ENCODE data around the gene JAG2.

Gene JAG2

DNA sequence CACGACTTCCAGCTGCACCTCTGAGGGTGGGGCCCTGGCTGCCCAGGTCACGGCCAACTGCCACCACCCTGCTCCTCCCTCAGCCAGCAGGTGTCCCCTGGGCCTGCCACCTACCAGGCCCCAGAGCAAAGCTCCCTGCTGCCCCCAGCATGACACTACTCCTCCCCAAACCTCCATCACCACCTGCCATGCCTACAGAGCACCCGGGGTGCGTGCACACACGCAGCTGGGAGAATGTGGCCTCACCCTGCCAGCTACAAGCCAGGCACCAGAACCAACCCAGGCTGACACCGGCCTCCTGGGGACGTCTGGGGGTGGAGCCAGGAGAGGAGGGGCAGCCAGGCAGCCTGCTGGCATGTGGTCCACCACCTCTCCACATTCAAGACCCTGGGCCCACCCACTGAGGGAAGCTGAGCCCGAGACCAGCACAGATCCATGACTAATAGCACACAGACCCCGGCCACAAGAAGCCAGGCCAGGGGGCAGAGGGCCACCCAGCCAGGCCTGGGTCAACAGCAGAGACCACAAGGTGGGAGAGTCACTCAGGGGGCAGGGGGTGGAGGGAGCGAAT lies 3.4 kb downstream of the JAG2 start:
- no peak for DNase-seq (ENCODE audit: low read depth)

DNA sequence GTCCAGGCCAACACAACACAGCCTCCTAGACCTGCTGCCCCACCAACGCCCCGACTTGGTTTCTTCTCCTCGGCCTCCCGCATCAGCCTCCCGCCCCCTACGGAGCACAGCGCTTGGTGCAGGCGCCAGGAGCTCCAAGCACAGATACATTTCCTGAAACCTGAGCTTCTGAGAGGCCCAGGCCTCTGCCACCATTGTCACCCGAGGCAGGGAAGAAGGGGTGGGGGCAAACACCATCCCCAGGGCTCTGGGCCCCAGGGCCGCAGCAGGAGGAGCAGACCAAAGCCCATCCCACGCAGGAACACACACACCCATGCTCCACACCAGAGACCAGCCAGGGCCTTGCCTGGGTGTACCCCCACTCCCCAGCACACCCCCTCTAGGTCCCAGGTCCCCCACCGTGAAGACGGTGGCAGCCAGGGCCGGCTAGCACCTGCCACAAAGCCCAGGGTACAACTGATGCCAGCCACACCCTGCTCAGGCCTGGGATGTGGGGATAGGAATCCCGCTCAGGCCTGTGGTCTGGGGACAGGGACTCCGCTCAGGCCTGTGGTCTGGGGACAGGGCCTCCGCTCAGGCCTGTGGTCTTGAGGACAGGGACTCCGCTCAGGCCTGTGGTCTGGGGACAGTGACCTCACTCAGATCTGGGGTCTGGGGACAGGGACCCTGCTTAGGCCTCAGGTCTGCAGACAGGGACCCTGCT lies 5.4 kb downstream of the JAG2 start:
- DNase-seq (ENCODE audit: low read depth), result no peak

DNA sequence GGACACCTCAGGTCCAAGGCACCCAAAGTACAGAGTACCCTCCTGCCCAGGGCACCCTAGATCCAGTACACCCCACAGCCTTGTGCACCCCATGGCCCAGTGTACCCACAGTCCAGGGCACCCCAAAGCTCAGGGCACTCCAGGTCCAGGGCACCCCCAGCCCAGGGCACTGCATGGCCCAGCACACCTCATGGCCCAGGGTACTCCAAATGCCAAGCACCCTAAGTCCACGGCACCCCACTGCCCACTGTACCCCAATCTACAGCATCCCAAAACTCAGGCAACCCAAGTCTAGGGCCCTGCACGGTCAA lies 6.0 kb downstream of the JAG2 start:
- no peak for DNase-seq (ENCODE audit: low read depth)

GRCh38 chr14:105161964-105162668 lies 6.5 kb downstream of the JAG2 start:
- DNase-seq (ENCODE audit: low read depth), result no peak

- no peak for DNase-seq (ENCODE audit: low read depth)
Measured at GRCh38 chr14:105161309-105161708, 7.3 kb downstream of the JAG2 start.

DNA sequence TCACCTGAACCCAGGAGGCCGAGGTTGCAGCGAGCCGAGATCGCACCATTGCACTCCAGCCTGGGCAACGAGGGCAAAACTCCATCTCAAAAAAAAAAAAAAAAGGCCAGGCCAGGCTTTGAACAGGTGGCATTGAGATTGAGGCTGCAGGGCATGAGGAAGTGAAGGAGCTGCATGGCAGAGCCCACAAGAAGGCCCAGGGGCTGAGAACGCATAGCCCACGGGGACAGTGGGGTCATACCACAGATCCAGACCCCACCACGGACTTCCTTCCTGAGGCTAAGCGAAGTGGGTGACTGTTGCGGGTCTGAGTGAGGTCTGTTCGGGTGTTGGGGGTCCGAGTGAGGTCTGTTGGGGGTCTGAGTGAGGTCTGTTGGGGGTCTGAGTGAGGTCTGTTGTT lies 7.8 kb downstream of the JAG2 start:
- no peak for DNase-seq (ENCODE audit: low read depth)

GRCh38 chr14:105159344-105159743 lies 9.2 kb downstream of the JAG2 start:
- no peak for DNase-seq (ENCODE audit: low read depth)

DNA sequence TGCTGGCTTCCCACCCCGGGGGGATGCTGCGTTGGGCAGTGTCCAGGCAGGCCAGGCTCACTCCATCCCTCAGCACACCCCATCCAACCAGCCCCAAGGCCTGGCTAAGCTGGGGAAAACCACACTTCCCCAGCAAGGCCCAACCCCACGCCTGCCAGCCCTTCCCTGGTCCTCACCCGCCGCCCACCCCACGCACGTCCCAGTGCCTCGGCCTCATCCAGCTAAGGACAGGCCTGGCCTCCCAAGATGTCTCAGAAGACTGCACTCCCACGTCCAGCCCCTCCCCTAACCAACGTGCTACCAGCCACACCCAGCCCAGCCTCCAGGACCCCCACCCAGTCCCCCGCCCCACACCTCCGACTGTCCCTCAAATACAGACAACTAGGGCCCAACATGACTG lies 9.8 kb downstream of the JAG2 start:
- DNase-seq (ENCODE audit: low read depth), result no peak

DNA sequence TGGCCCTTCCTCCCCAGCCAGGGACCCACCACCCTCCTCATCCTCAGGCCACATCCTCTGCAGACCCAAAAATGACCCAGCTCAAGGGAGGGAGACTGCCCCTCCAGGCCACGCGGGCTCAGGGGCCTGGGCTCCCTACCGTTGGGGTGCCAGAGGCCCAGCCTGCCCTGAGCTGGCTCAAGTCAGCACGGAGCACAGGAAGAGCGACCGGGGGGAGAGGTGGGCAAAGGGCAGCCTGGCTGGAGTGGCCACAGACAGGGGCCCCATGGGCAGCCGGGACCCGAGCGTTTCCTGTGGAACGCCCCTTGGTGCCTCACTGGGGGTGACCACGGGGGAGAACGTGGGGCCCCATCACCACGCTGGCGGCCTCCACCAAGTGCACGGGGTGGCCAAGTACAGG lies 10.7 kb downstream of the JAG2 start:
- DNase-seq (ENCODE audit: low read depth), result no peak

GRCh38 chr14:105156414-105157375 lies 11.9 kb downstream of the JAG2 start:
- no peak for DNase-seq (ENCODE audit: low read depth)

- DNase-seq (ENCODE audit: low read depth), result no peak
Measured at GRCh38 chr14:105155681-105156413, 12.7 kb downstream of the JAG2 start.

GRCh38 chr14:105155071-105155651 lies 13.4 kb downstream of the JAG2 start:
- no peak for DNase-seq (ENCODE audit: low read depth)

DNA sequence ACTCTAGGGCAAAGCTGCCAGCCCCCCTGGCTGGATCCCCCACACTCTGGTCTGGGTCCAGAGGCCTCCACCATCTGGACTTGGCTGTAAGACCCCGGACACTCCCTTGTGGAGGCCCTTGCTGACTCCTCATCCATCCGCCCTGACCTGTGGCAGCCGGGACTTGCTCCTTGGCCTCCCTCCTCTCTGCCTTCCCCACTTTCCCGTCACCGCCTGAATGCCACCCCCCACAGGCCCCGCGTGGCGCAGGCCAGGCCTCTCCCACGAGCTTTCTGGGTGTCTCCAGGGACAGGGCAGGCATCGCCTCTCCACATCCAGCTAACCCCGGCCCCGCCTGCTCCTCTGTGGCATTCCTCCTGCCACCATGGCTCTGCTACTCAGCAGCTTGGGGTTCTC lies 14.1 kb downstream of the JAG2 start:
- DNase-seq (ENCODE audit: low read depth), result no peak

- no peak for DNase-seq (ENCODE audit: low read depth)
Measured at GRCh38 chr14:105153739-105154475, 14.7 kb downstream of the JAG2 start.

DNA sequence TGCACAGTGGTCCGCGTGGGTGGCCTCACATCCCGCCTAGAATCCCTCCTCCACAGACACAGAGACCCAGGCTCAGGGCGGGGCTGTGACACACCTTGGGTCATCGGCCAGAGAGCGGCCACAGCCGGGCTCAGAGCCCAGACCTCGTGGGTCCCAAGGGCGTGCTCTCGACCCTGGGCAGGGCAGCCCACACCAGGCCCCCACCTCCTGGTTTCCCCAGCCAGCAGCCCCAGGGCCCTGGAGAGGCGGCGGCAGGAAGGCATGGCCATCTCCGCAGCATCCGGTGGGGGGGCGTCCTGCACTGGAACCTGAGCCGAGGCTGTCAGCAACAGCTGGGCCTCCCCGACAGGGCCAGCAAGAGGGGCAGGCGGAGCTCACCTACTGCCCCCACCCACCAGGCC lies 15.2 kb downstream of the JAG2 start:
- no peak for DNase-seq (ENCODE audit: low read depth)

DNA sequence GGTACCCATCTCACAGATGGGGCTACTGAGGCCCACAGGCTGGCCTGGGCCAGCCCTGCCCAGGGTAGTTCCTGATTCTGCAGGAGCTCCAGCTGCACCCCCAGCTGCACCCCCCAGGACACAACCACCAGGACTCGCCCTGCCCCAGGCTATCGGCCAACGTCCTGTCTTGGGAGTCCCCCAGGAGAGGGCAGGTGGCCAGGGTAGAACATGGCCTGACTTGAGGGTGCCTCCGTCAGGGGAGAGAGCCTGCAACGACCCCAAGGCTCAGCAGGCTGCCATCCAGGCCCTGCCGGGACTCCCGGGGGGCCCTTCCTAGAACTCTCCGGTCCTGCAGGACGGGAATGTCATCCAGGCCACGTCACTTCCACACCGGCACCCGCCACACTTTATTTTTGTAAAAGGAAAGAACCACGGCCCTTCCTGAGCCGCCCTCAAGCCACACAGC lies 15.8 kb downstream of the JAG2 start:
- no peak for DNase-seq (ENCODE audit: low read depth)

GRCh38 chr14:105151838-105152793 lies 16.5 kb downstream of the JAG2 start:
- no peak for DNase-seq (ENCODE audit: low read depth)

GRCh38 chr14:105151084-105151837 lies 17.3 kb downstream of the JAG2 start:
- DNase-seq (ENCODE audit: low read depth), result no peak
